Transverse colon (tissue), 3 donors: ENCODE results near the gene PDK2.

Experiments used
- EP300 ChIP-seq: sonication (generic); formaldehyde crosslinking; IDR thresholded peaks from one replicate; pipeline ENCODE4 v1.6.1; 2017; ENCODE audit warnings: antibody characterized with exemption, low read depth
- POLR2A ChIP-seq: fragments of 450-650 bp; IDR thresholded peaks from one replicate; pipeline ENCODE4 v1.6.1; 2016; ENCODE audit warnings: antibody characterized with exemption, mild to moderate bottlenecking, moderate library complexity
- POLR2AphosphoS5 ChIP-seq, 3 donors: sonication (generic); formaldehyde crosslinking; IDR thresholded peaks; one replicate each; pipeline ENCODE4 v1.6.1; 2016; ENCODE audit warnings: antibody characterized with exemption in 3 of 3

DNA sequence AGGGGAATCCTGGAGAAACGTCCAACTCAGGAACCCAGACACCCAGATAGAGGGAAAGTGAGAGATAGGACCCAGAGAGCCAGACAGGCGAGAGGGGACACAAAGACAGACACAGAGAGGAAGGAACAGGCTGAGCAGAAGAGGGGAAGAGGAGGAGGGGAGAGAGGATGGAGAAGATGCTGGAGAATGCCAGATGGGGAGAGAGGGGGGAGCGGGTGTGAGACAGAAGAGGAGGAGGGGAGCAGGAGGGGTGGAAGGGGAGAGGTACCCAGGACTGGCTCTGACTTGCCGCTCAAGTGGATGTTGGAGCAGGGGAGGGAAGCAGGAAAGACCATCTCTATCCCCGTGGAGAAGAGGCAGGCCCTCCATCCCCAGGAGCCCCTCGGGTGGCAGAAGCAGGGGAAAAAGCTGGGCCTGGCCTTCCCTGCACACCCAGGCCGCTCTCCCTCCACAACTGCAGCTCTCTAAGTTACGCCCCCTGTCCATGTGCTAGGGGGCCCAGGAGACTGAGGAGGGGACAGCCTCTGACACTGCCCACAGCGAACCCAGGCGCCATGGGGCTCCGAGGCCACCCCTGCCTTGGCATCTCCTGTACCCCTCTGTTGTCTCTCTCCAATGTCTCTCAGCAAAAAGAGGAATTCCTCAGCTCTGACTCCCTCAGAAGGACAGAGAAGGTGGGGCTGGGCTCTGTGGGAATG, 50.5 kb downstream of the PDK2 start:
- no peak for TF ChIP-seq POLR2A
- no peak for TF ChIP-seq EP300
- TF ChIP-seq POLR2AphosphoS5 (IDR thresholded peaks at IDR 0.05): no peak
